Progenitor cell of endocrine pancreas (in vitro differentiated cells): ENCODE data around the gene SLC2A6. TPM values are rescaled to one million over a fixed set of nuclear protein-coding genes. Genes with fewer than 3 reads are reported as not detected.

Experiments
- DNase-seq: peaks from one replicate; pipeline ENCODE4 v3.0.0; 2021; ENCODE audit warnings: low spot score; ENCODE audit not compliant: unreplicated experiment
- H3K27ac Mint-ChIP-seq: 2 replicates; pipeline ENCODE4 v1.8.0; 2021; ENCODE audit warnings: mild to moderate bottlenecking, moderate library complexity, mixed read lengths
- H3K27me3 Mint-ChIP-seq: 2 replicates; pipeline ENCODE4 v1.8.0; 2021; ENCODE audit warnings: mixed read lengths
- H3K36me3 Mint-ChIP-seq: 2 replicates; pipeline ENCODE4 v1.8.0; 2022; ENCODE audit warnings: mixed read lengths; ENCODE audit not compliant: insufficient read depth
- H3K4me1 Mint-ChIP-seq: 2 replicates; pipeline ENCODE4 v1.8.0; 2021; ENCODE audit warnings: low read depth, mixed read lengths
- H3K4me3 Mint-ChIP-seq: 2 replicates; pipeline ENCODE4 v1.8.0; 2021; ENCODE audit warnings: low read depth, mild to moderate bottlenecking, moderate library complexity, mixed read lengths
- H3K9me3 Mint-ChIP-seq: 2 replicates; pipeline ENCODE4 v1.8.0; 2021; ENCODE audit warnings: low read depth, mixed read lengths
- total RNA-seq: library from RNA; stranded (reverse); gene quantifications from 2 replicates; pipeline ENCODE4 v1.2.1, GENCODE V29; 2021
- TF ChIP-seq, protein P1 (sequence below): fragments of 200-600 bp; sonication (generic); IDR thresholded peaks from one replicate; pipeline ENCODE4 v1.5.0; 2021; ENCODE audit warnings: antibody characterized with exemption, mild to moderate bottlenecking; ENCODE audit not compliant: unreplicated experiment

SLC2A6 gene
- total RNA-seq, 1 donor from 2014 or later = 4.7 TPM

DNA sequence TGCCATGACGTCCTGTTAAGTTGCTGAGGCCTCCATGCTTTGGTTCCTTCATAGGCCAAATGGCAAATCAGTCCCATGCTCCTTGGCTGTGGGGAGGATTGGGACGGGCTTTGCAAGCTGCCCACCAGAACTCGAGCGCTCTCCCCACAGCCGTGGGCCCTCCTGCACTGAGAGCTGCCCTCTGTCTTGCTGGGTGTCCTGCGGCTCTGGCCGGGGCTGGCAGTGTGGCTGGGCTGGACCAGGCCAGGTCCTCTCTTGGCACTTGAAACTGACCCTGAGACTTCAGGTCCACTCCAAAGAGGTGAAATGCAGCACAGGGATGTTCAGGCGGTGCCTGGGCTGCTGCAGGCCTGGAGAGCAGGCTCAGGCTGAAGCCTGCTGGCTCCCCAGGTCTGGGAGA is 38.8 kb upstream of the SLC2A6 start:
- Mint-ChIP-seq H3K4me1 (no peaks in the 10 kb centered on the region), H3K4me3 (no peak overlapping the region), H3K9me3 (no peaks in the 10 kb centered on the region), H3K27ac (no peak overlapping the region), H3K36me3 (no peaks in the 10 kb centered on the region), H3K27me3 (peaks cover 8% of the 10 kb centered on the region)
- TF ChIP-seq, protein P1, sequence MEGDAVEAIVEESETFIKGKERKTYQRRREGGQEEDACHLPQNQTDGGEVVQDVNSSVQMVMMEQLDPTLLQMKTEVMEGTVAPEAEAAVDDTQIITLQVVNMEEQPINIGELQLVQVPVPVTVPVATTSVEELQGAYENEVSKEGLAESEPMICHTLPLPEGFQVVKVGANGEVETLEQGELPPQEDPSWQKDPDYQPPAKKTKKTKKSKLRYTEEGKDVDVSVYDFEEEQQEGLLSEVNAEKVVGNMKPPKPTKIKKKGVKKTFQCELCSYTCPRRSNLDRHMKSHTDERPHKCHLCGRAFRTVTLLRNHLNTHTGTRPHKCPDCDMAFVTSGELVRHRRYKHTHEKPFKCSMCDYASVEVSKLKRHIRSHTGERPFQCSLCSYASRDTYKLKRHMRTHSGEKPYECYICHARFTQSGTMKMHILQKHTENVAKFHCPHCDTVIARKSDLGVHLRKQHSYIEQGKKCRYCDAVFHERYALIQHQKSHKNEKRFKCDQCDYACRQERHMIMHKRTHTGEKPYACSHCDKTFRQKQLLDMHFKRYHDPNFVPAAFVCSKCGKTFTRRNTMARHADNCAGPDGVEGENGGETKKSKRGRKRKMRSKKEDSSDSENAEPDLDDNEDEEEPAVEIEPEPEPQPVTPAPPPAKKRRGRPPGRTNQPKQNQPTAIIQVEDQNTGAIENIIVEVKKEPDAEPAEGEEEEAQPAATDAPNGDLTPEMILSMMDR = no peak
- no peak for DNase-seq

GRCh38 chr9:133516961-133517350 is 38.1 kb upstream of the SLC2A6 start:
- Mint-ChIP-seq H3K9me3 (no peaks in the 10 kb centered on the region), H3K4me3 (no peak overlapping the region), H3K36me3 (no peaks in the 10 kb centered on the region), H3K4me1 (no peaks in the 10 kb centered on the region), H3K27ac (no peak overlapping the region), H3K27me3 (peaks cover 8% of the 10 kb centered on the region)
- no peak for DNase-seq
- TF ChIP-seq, protein P1 = no peak

DNA sequence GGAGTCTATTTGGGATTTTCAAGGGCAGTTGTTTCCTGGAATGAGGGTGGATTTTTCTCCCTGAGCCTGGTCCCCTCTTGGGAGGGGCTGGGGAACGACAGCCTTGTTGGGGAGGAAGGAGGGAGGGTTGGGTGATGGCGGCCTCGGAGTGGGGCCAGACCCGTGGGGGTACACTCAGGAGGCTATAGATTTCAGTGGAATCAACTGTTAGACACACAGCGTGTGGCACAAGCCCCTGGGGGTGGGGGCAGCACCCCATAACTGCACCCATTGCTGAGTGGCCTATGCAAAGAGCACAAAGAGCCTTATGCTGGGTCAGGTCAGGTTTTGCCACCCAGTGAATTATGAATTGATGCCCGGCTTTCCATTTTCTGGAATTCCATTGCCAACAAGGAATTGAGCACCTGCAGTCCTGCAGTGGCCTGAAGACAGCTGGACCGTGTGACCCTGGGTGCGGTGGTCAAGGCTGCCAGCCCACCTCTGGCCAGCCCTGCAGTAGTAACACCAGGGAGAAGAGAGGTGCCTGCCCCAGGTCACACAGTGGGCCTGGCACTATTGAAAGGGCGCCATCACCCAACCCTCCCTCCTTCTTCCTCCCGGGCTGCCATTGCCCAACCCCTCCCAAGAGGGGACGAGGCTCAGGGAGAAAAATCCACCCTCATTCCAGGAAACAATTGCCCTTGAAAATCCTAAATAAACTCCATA is 37.5 kb upstream of the SLC2A6 start:
- TF ChIP-seq, protein P1 = no peak
- no peak overlapping the region for H3K4me3 Mint-ChIP-seq
- DNase-seq = no peak
- peaks cover 8% of the 10 kb centered on the region for H3K27me3 Mint-ChIP-seq
- no peaks in the 10 kb centered on the region for H3K4me1 Mint-ChIP-seq
- H3K27ac Mint-ChIP-seq = no peak overlapping the region
- no peaks in the 10 kb centered on the region for H3K36me3 Mint-ChIP-seq
- H3K9me3 Mint-ChIP-seq = no peaks in the 10 kb centered on the region

- Mint-ChIP-seq H3K27me3 (peaks cover 9% of the 10 kb centered on the region), H3K9me3 (no peaks in the 10 kb centered on the region), H3K36me3 (no peaks in the 10 kb centered on the region), H3K4me1 (no peaks in the 10 kb centered on the region), H3K27ac (no peak overlapping the region), H3K4me3 (no peak overlapping the region)
- DNase-seq = no peak
- TF ChIP-seq, protein P1 = no peak
Observed at GRCh38 chr9:133515615-133516255, 36.8 kb upstream of the SLC2A6 start.

DNA sequence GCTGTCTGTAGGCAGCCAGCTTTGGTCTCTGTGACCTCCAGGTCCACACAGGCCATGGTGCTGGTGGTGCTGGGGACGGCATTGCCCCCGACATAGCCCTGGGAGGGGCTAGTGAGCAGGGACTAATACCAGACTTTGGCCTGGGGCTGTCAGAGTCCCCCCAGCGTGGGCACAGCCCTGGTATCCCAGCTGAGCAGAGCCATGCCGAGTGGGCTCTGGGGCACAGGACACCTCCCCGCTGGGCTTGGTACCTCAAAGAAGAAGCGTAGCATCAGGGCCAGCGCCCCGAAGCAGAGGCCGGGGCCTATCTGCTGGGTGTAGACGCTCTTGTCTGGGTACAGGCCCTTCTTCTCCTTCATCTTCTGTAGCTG is 36.3 kb upstream of the SLC2A6 start:
- Mint-ChIP-seq H3K36me3 (no peaks in the 10 kb centered on the region), H3K27me3 (peaks cover 11% of the 10 kb centered on the region), H3K4me1 (peaks cover under 1% of the 10 kb centered on the region), H3K4me3 (no peak overlapping the region), H3K27ac (no peak overlapping the region), H3K9me3 (no peaks in the 10 kb centered on the region)
- no peak for DNase-seq
- TF ChIP-seq, protein P1 = no peak
